PC-9 (cell line): ENCODE measurements around the gene C2orf76. TPM values are rescaled to one million over a fixed set of nuclear protein-coding genes. Genes with fewer than 3 reads are reported as not detected.

Experiments
- BruUV-seq: library from RNA; stranded (reverse); fragments of 400-500 nt; replicated peaks from 2 replicates; lab custom pipeline; 2021; lab: Mats Ljungman, UMichigan
- CTCF ChIA-PET: fragments of 300-600 bp; sonication (Branson Sonifier 250); formaldehyde crosslinking; loops from one replicate; lab custom pipeline; 2022; ENCODE audit warnings: antibody characterized with exemption; lab: Charles Lee
- POLR2A ChIA-PET: fragments of 300-600 bp; sonication (Branson Sonifier 250); formaldehyde crosslinking; loops from one replicate; lab custom pipeline; 2022; ENCODE audit warnings: antibody characterized with exemption; ENCODE audit not compliant: unreplicated experiment; lab: Charles Lee
- DNase-seq, 2 experiments: peaks; one replicate each; pipeline versions ENCODE4 v3.0.0 to v3.0.0-alpha.2; 2015 to 2022; ENCODE audit warnings: mixed read lengths in 1 of 2
- H2AFZ ChIP-seq: fragments of 200-600 bp; sonication (generic); 2 replicates; pipeline ENCODE4 v1.8.1; 2017; ENCODE audit warnings: antibody characterized with exemption
- H3F3A ChIP-seq: fragments of 200-600 bp; sonication (generic); 2 replicates; pipeline ENCODE4 v1.8.1; 2017; ENCODE audit warnings: antibody characterized with exemption, mild to moderate bottlenecking, low read depth; ENCODE audit not compliant: insufficient read depth
- H3K27ac ChIP-seq: fragments of 200-600 bp; sonication (generic); 2 replicates; pipeline ENCODE4 v1.6.1; 2016; ENCODE audit warnings: mixed run types
- H3K27me3 ChIP-seq: fragments of 200-600 bp; sonication (generic); 2 replicates; pipeline ENCODE4 v1.6.1; 2016; ENCODE audit warnings: low read depth, mixed run types; ENCODE audit not compliant: insufficient read depth
- H3K36me3 ChIP-seq: fragments of 200-600 bp; sonication (generic); 2 replicates; pipeline ENCODE4 v1.6.1; 2016; ENCODE audit warnings: low read depth, mixed run types
- H3K4me1 ChIP-seq: fragments of 200-600 bp; sonication (generic); replicated peaks from 2 replicates; pipeline ENCODE4 v1.6.1; 2016; ENCODE audit warnings: mixed run types; ENCODE audit not compliant: insufficient read depth
- H3K4me2 ChIP-seq: fragments of 200-600 bp; sonication (generic); 2 replicates; pipeline ENCODE4 v1.6.1; 2017; ENCODE audit warnings: mixed run types
- H3K4me3 ChIP-seq: fragments of 200-600 bp; sonication (generic); 2 replicates; pipeline ENCODE4 v1.6.1; 2016; ENCODE audit warnings: mixed run types
- H3K79me2 ChIP-seq: fragments of 200-600 bp; sonication (generic); 2 replicates; pipeline ENCODE4 v1.6.1; 2017; ENCODE audit warnings: low read depth, mixed run types
- H3K9me2 ChIP-seq: fragments of 200-600 bp; sonication (generic); 2 replicates; pipeline ENCODE4 v1.8.1; 2017; ENCODE audit warnings: mild to moderate bottlenecking; ENCODE audit not compliant: insufficient read depth
- H3K9me3 ChIP-seq: fragments of 200-600 bp; sonication (generic); 2 replicates; pipeline ENCODE4 v1.8.1; 2016; ENCODE audit warnings: low read depth; ENCODE audit not compliant: insufficient read depth
- H4K20me1 ChIP-seq: fragments of 200-600 bp; sonication (generic); 2 replicates; pipeline ENCODE4 v1.8.1; 2017; ENCODE audit not compliant: insufficient read depth
- EZH2 ChIP-seq: fragments of 200-600 bp; sonication (generic); IDR thresholded peaks from 2 replicates; pipeline ENCODE4 v1.8.0; 2017; ENCODE audit warnings: antibody characterized with exemption, low read depth
- intact Hi-C: fragments of 100-400 bp; cut with micrococcal nuclease; formaldehyde crosslinking; loops from one replicate; pipeline ENCODE4 v1.10.0; 2022; ENCODE audit not compliant: unreplicated experiment
- total RNA-seq: library from RNA; stranded (reverse); gene quantifications from 2 replicates; pipeline ENCODE4 v1.2.3, GENCODE V29; 2021
- TF ChIP-seq, protein P1 (sequence below): fragments of 200-600 bp; sonication (generic); conservative IDR thresholded peaks from 2 replicates; pipeline ENCODE4 v1.6.1; 2017; ENCODE audit warnings: mixed run types, antibody characterized with exemption, mild to moderate bottlenecking, moderate library complexity

Gene C2orf76
- total RNA-seq, 1 experiment from 2014 or later, result 11.5 TPM

- H3K79me2 ChIP-seq, result no peaks in the 10 kb centered on the region
- H3K9me2 ChIP-seq, result no peaks in the 10 kb centered on the region
- no peaks in the 10 kb centered on the region for H3K9me3 ChIP-seq
- intact Hi-C loops, result no loop called here
- H4K20me1 ChIP-seq, result no peaks in the 10 kb centered on the region
- no peaks in the 10 kb centered on the region for H3K36me3 ChIP-seq
- no peaks in the 10 kb centered on the region for H3F3A ChIP-seq
- no peak overlapping the region for H3K4me2 ChIP-seq
- H3K27ac ChIP-seq, result no peak overlapping the region
- H3K4me1 ChIP-seq, result peaks cover 4% of the 10 kb centered on the region; the same call in 1 of the 2 replicates
- POLR2A ChIA-PET, result no interaction called here
- TF ChIP-seq, protein P1, sequence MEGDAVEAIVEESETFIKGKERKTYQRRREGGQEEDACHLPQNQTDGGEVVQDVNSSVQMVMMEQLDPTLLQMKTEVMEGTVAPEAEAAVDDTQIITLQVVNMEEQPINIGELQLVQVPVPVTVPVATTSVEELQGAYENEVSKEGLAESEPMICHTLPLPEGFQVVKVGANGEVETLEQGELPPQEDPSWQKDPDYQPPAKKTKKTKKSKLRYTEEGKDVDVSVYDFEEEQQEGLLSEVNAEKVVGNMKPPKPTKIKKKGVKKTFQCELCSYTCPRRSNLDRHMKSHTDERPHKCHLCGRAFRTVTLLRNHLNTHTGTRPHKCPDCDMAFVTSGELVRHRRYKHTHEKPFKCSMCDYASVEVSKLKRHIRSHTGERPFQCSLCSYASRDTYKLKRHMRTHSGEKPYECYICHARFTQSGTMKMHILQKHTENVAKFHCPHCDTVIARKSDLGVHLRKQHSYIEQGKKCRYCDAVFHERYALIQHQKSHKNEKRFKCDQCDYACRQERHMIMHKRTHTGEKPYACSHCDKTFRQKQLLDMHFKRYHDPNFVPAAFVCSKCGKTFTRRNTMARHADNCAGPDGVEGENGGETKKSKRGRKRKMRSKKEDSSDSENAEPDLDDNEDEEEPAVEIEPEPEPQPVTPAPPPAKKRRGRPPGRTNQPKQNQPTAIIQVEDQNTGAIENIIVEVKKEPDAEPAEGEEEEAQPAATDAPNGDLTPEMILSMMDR, result no peak
- no peak for TF ChIP-seq EZH2
- H3K4me3 ChIP-seq, result no peak overlapping the region
- BruUV-seq, result no TSS peak
- no peak for DNase-seq
- no peak overlapping the region for H2AFZ ChIP-seq
- no peaks in the 10 kb centered on the region for H3K27me3 ChIP-seq
- CTCF ChIA-PET, result no interaction called here
These were observed 17.3 kb downstream of the C2orf76 start for GRCh38 chr2:119349289-119349688.

- Histone ChIP-seq H3F3A (no peaks in the 10 kb centered on the region), H2AFZ (no peak overlapping the region), H3K4me2 (no peak overlapping the region), H3K36me3 (no peaks in the 10 kb centered on the region), H3K4me1 (no peaks in the 10 kb centered on the region), H3K27me3 (no peaks in the 10 kb centered on the region), H3K27ac (no peak overlapping the region), H4K20me1 (no peaks in the 10 kb centered on the region), H3K4me3 (no peak overlapping the region), H3K9me3 (no peaks in the 10 kb centered on the region), H3K79me2 (no peaks in the 10 kb centered on the region), H3K9me2 (no peaks in the 10 kb centered on the region)
- TF ChIP-seq, protein P1, result no peak
- TF ChIP-seq EZH2, result no peak
- intact Hi-C loops, result no loop called here
- ChIA-PET POLR2A (no interaction called here), CTCF (no interaction called here)
- DNase-seq, result no peak
- BruUV-seq, result no TSS peak
These were observed 24.9 kb downstream of the C2orf76 start for GRCh38 chr2:119341684-119342083.

- Histone ChIP-seq H4K20me1 (no peaks in the 10 kb centered on the region), H3K9me2 (no peaks in the 10 kb centered on the region), H3K4me1 (no peaks in the 10 kb centered on the region), H3K79me2 (no peaks in the 10 kb centered on the region), H3F3A (no peaks in the 10 kb centered on the region), H3K9me3 (no peaks in the 10 kb centered on the region), H3K36me3 (no peaks in the 10 kb centered on the region), H3K27ac (no peak overlapping the region), H3K4me3 (no peak overlapping the region), H3K4me2 (no peak overlapping the region), H3K27me3 (no peaks in the 10 kb centered on the region), H2AFZ (no peak overlapping the region)
- CTCF ChIA-PET, result no interaction called here
- TF ChIP-seq, protein P1, result no peak
- no peak for TF ChIP-seq EZH2
- no TSS peak for BruUV-seq
- POLR2A ChIA-PET, result no interaction called here
- intact Hi-C loops, result no loop called here
- DNase-seq, result no peak
These were observed 27.1 kb downstream of the C2orf76 start for GRCh38 chr2:119339562-119339923.
